HEK293 (cell line): ENCODE data around the gene CELF6.
A peak's percentile ranks its signal among the peaks of the same experiment; 100 is the strongest.

ENCODE experiments used
- BCL6B ChIP-seq: fragments of 450-650 bp; formaldehyde crosslinking; IDR thresholded peaks from 2 replicates; pipeline ENCODE4 v1.5.1; 2017; ENCODE audit warnings: missing biosample characterization, missing genetic modification characterization
- HIC1 ChIP-seq: fragments of 450-650 bp; formaldehyde crosslinking; IDR thresholded peaks from 2 replicates; pipeline ENCODE4 v1.5.1; 2016; ENCODE audit warnings: missing biosample characterization, missing genetic modification characterization
- SP2 ChIP-seq: fragments of 450-650 bp; formaldehyde crosslinking; IDR thresholded peaks from 2 replicates; pipeline ENCODE4 v1.5.1; 2016; ENCODE audit warnings: missing biosample characterization, missing genetic modification characterization
- ZBTB49 ChIP-seq: fragments of 450-650 bp; formaldehyde crosslinking; IDR thresholded peaks from 2 replicates; pipeline ENCODE4 v1.5.1; 2016; ENCODE audit warnings: missing biosample characterization, missing genetic modification characterization, low read depth
- ZNF121 ChIP-seq: fragments of 450-650 bp; formaldehyde crosslinking; IDR thresholded peaks from 2 replicates; pipeline ENCODE4 v1.5.1; 2016; ENCODE audit warnings: missing biosample characterization, missing genetic modification characterization
- ZNF132 ChIP-seq: fragments of 450-650 bp; formaldehyde crosslinking; IDR thresholded peaks from 2 replicates; pipeline ENCODE4 v1.5.1; 2017; ENCODE audit warnings: missing biosample characterization, missing genetic modification characterization, borderline replicate concordance
- ZNF140 ChIP-seq: fragments of 450-650 bp; formaldehyde crosslinking; IDR thresholded peaks from 2 replicates; pipeline ENCODE4 v1.5.1; 2016; ENCODE audit warnings: missing biosample characterization, missing genetic modification characterization
- ZNF157 ChIP-seq: fragments of 450-650 bp; formaldehyde crosslinking; IDR thresholded peaks from 2 replicates; pipeline ENCODE4 v1.5.1; 2016; ENCODE audit warnings: missing biosample characterization, missing genetic modification characterization
- ZNF23 ChIP-seq: fragments of 450-650 bp; formaldehyde crosslinking; IDR thresholded peaks from 2 replicates; pipeline ENCODE4 v1.5.1; 2016; ENCODE audit warnings: missing biosample characterization, missing genetic modification characterization, borderline replicate concordance
- ZNF26 ChIP-seq: fragments of 450-650 bp; formaldehyde crosslinking; IDR thresholded peaks from 2 replicates; pipeline ENCODE4 v1.5.1; 2016; ENCODE audit warnings: missing biosample characterization, missing genetic modification characterization
- ZNF404 ChIP-seq: fragments of 450-650 bp; formaldehyde crosslinking; IDR thresholded peaks from 2 replicates; pipeline ENCODE4 v1.5.1; 2017; ENCODE audit warnings: missing biosample characterization, missing genetic modification characterization
- ZNF514 ChIP-seq: fragments of 450-650 bp; formaldehyde crosslinking; IDR thresholded peaks from 2 replicates; pipeline ENCODE4 v1.5.1; 2016; ENCODE audit warnings: missing biosample characterization, missing genetic modification characterization
- ZNF585B ChIP-seq: fragments of 450-650 bp; formaldehyde crosslinking; IDR thresholded peaks from 2 replicates; pipeline ENCODE4 v1.5.1; 2016; ENCODE audit warnings: missing biosample characterization, missing genetic modification characterization
- ZNF596 ChIP-seq: fragments of 450-650 bp; IDR thresholded peaks from 2 replicates; pipeline ENCODE4 v1.5.0; 2018; ENCODE audit warnings: missing biosample characterization, mild to moderate bottlenecking, missing genetic modification characterization, moderate library complexity
- ZNF610 ChIP-seq: fragments of 450-650 bp; formaldehyde crosslinking; IDR thresholded peaks from 2 replicates; pipeline ENCODE4 v1.5.1; 2016; ENCODE audit warnings: missing biosample characterization, missing genetic modification characterization, borderline replicate concordance
- ZNF707 ChIP-seq: fragments of 450-650 bp; formaldehyde crosslinking; IDR thresholded peaks from 2 replicates; pipeline ENCODE4 v1.5.1; 2016; ENCODE audit warnings: missing biosample characterization, missing genetic modification characterization
- ZNF776 ChIP-seq: fragments of 450-650 bp; formaldehyde crosslinking; IDR thresholded peaks from 2 replicates; pipeline ENCODE4 v1.5.0; 2017; ENCODE audit warnings: missing biosample characterization, missing genetic modification characterization, borderline replicate concordance
- ZNF777 ChIP-seq: fragments of 450-650 bp; formaldehyde crosslinking; IDR thresholded peaks from 2 replicates; pipeline ENCODE4 v1.5.1; 2017; ENCODE audit warnings: missing biosample characterization, missing genetic modification characterization, borderline replicate concordance
- ZSCAN18 ChIP-seq: fragments of 450-650 bp; formaldehyde crosslinking; IDR thresholded peaks from 2 replicates; pipeline ENCODE4 v1.5.1; 2016; ENCODE audit warnings: missing biosample characterization, missing genetic modification characterization
- ZXDB ChIP-seq: fragments of 450-650 bp; formaldehyde crosslinking; IDR thresholded peaks from 2 replicates; pipeline ENCODE4 v1.5.1; 2016; ENCODE audit warnings: missing biosample characterization, missing genetic modification characterization
- TF ChIP-seq, protein P1 (sequence below): fragments of 450-650 bp; formaldehyde crosslinking; IDR thresholded peaks from 2 replicates; pipeline ENCODE4 v1.5.1; 2016; ENCODE audit warnings: missing biosample characterization, missing genetic modification characterization
- TF ChIP-seq, protein P2 (sequence below): fragments of 450-650 bp; formaldehyde crosslinking; IDR thresholded peaks from 2 replicates; pipeline ENCODE4 v1.5.1; 2016; ENCODE audit warnings: missing biosample characterization, missing genetic modification characterization
- TF ChIP-seq, protein P3 (sequence below): fragments of 450-650 bp; formaldehyde crosslinking; IDR thresholded peaks from 2 replicates; pipeline ENCODE4 v1.5.1; 2017; ENCODE audit warnings: missing biosample characterization, missing genetic modification characterization

CELF6 gene

GRCh38 chr15:72237029-72237852 lies 82.7 kb downstream of the CELF6 start (continued):
- TF ChIP-seq ZNF140 (no peak), ZNF404 (tag by site-specific recombination) (no peak), ZBTB49 (tag by site-specific recombination) (no peak), ZNF26 (tag by site-specific recombination) (no peak), ZNF514 (tag by site-specific recombination) (no peak), HIC1 (tag by site-specific recombination) (no peak), BCL6B (no peak), ZNF777 (tag by site-specific recombination) (no peak), ZNF121 (tag by site-specific recombination) (no peak), ZNF776 (tag by site-specific recombination) (no peak), ZNF596 (tag by site-specific recombination) (no peak), ZNF157 (tag by site-specific recombination) (no peak), ZNF707 (peak; percentile 94), ZNF585B (tag by site-specific recombination) (no peak), ZNF132 (no peak), ZSCAN18 (no peak), ZNF23 (tag by site-specific recombination) (no peak), ZNF610 (tag by site-specific recombination) (no peak), SP2 (no peak), ZXDB (tag by site-specific recombination) (peak; percentile 77)
- TF ChIP-seq, protein P1, sequence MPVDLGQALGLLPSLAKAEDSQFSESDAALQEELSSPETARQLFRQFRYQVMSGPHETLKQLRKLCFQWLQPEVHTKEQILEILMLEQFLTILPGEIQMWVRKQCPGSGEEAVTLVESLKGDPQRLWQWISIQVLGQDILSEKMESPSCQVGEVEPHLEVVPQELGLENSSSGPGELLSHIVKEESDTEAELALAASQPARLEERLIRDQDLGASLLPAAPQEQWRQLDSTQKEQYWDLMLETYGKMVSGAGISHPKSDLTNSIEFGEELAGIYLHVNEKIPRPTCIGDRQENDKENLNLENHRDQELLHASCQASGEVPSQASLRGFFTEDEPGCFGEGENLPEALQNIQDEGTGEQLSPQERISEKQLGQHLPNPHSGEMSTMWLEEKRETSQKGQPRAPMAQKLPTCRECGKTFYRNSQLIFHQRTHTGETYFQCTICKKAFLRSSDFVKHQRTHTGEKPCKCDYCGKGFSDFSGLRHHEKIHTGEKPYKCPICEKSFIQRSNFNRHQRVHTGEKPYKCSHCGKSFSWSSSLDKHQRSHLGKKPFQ (tag by site-specific recombination) = no peak
- TF ChIP-seq, protein P2, sequence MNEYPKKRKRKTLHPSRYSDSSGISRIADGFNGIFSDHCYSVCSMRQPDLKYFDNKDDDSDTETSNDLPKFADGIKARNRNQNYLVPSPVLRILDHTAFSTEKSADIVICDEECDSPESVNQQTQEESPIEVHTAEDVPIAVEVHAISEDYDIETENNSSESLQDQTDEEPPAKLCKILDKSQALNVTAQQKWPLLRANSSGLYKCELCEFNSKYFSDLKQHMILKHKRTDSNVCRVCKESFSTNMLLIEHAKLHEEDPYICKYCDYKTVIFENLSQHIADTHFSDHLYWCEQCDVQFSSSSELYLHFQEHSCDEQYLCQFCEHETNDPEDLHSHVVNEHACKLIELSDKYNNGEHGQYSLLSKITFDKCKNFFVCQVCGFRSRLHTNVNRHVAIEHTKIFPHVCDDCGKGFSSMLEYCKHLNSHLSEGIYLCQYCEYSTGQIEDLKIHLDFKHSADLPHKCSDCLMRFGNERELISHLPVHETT = no peak
- TF ChIP-seq, protein P3, sequence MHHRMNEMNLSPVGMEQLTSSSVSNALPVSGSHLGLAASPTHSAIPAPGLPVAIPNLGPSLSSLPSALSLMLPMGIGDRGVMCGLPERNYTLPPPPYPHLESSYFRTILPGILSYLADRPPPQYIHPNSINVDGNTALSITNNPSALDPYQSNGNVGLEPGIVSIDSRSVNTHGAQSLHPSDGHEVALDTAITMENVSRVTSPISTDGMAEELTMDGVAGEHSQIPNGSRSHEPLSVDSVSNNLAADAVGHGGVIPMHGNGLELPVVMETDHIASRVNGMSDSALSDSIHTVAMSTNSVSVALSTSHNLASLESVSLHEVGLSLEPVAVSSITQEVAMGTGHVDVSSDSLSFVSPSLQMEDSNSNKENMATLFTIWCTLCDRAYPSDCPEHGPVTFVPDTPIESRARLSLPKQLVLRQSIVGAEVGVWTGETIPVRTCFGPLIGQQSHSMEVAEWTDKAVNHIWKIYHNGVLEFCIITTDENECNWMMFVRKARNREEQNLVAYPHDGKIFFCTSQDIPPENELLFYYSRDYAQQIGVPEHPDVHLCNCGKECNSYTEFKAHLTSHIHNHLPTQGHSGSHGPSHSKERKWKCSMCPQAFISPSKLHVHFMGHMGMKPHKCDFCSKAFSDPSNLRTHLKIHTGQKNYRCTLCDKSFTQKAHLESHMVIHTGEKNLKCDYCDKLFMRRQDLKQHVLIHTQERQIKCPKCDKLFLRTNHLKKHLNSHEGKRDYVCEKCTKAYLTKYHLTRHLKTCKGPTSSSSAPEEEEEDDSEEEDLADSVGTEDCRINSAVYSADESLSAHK (tag by site-specific recombination) = no peak
